Bronchial epithelial cell (primary cell): ENCODE data around the gene DMRTB1. TPM values are rescaled to one million over a fixed set of nuclear protein-coding genes. Genes with fewer than 3 reads are reported as not detected.

ENCODE experiments used
- DNase-seq: peaks from one replicate; pipeline ENCODE4 v3.0.0-alpha.2; 2010; ENCODE audit warnings: low read depth
- FAIRE-seq: peaks from 2 replicates; lab custom pipeline; 2011; peaks lifted over from hg19 to GRCh38; lab: Jason Lieb, UNC
- H3K27me3 ChIP-seq: 2 replicates; pipeline ENCODE4 v1.5.1; 2011; ENCODE audit warnings: low read length; ENCODE audit not compliant: control insufficient read depth, insufficient read depth
- H3K36me3 ChIP-seq: 2 replicates; pipeline ENCODE4 v1.5.1; 2011; ENCODE audit warnings: low read length; ENCODE audit not compliant: control insufficient read depth, insufficient read depth
- H3K4me3 ChIP-seq: 2 replicates; pipeline ENCODE4 v1.5.1; 2011; ENCODE audit warnings: mild to moderate bottlenecking, low read depth, low read length, control low read depth
- CTCF ChIP-seq: IDR thresholded peaks from 2 replicates; pipeline ENCODE4 v1.5.1; 2011; ENCODE audit warnings: mild to moderate bottlenecking, moderate library complexity, low read length, control low read depth, inconsistent platforms; ENCODE audit not compliant: insufficient read depth, severe bottlenecking
- total RNA-seq: library from RNA; depleted of rRNA; stranded (reverse); fragments of >200 nt; gene quantifications from 2 replicates; pipeline ENCODE4 v1.2.1, GENCODE V29; 2014

The DMRTB1 gene
- total RNA-seq, 1 donor from 2014 or later, result not detected

DNA sequence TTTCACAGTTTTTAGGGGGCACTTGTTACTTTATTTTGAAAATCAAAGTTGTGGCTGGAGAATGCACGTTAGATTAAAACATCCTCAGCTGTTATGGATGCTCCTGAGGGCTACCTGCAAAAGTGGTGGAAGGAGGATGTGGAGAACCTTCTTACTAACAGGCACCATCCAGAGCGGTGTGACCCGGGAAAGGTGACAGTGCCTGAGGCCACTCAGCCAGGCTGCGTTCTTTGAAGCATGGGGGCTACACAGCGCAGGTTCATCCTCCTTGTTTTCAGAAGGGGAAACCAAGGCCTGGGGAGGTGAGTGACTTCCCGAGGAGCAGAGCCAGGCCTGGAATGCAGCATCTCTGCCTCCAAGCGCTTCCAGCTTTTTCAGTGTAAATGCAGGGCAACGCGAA lies 24.0 kb downstream of the DMRTB1 start:
- FAIRE-seq, result no peak
- no peak for DNase-seq
- H3K36me3 ChIP-seq, result no peaks in the 10 kb centered on the region
- H3K4me3 ChIP-seq, result no peak overlapping the region
- TF ChIP-seq CTCF, result no peak
- peaks cover 4% of the 10 kb centered on the region for H3K27me3 ChIP-seq

DNA sequence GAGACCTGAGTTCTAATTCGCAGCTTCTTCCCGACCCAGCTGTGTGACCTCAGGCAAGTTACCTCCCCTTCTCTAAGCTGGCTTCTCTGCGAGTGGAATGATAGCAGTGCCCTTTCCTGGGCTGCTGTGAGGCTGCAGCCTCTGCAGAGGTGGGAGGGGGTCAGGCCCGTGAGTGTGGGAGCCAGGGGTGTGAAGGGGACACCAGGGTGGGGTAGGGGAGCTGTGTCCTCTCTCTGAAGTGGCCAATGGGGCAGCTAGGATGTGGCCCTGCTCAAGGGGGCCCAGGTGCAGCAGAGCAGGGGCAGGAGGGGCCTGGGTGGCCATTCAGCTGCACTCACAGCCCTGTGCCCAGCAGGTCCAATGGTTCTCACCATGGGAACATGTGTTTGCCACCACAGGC lies 24.5 kb downstream of the DMRTB1 start:
- DNase-seq (no peak), FAIRE-seq (no peak)
- no peak for TF ChIP-seq CTCF
- Histone ChIP-seq H3K27me3 (peaks cover 4% of the 10 kb centered on the region), H3K4me3 (no peak overlapping the region), H3K36me3 (no peaks in the 10 kb centered on the region)

DNA sequence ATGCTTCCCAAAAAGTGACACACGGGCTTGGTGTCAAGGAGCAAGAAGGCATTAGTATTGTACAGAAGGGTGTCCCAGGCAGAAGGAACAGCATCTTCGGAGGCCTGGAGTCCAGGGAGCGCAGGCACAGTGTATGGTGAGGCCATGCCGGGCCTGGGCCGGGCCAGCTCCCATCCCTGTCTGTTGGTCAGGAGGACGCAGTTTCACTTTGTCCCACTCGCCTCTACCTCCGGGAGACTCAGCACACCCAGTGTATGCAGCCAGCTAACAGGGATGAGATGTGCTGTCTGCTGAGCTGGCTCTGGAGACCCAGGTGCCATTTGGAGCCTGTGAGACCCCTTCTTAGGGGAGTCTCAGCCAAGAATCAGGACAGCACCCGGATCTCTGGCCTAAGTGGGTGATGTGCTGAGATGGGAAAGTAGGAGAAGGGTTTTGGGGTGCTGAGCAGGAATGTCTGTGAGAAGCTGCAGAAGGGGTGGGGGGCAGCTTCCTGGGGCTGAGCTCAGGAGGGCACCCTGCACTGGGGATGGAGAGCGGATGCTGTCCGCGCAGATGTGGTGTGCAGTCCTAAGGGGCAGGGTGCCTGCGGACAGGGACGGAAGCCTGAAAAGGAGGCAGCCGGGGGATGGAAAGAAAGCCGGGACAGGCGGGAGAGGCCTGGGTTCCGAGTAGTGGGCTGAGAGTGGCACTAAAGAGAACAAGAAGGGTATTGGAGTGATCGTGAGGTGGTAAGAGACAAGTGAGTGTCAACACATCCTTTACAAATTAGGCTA lies 25.7 kb downstream of the DMRTB1 start:
- Histone ChIP-seq H3K36me3 (no peaks in the 10 kb centered on the region), H3K4me3 (no peak overlapping the region), H3K27me3 (peaks cover 4% of the 10 kb centered on the region)
- TF ChIP-seq CTCF, result no peak
- peak; percentile 58 for FAIRE-seq
- DNase-seq, result no peak

DNA sequence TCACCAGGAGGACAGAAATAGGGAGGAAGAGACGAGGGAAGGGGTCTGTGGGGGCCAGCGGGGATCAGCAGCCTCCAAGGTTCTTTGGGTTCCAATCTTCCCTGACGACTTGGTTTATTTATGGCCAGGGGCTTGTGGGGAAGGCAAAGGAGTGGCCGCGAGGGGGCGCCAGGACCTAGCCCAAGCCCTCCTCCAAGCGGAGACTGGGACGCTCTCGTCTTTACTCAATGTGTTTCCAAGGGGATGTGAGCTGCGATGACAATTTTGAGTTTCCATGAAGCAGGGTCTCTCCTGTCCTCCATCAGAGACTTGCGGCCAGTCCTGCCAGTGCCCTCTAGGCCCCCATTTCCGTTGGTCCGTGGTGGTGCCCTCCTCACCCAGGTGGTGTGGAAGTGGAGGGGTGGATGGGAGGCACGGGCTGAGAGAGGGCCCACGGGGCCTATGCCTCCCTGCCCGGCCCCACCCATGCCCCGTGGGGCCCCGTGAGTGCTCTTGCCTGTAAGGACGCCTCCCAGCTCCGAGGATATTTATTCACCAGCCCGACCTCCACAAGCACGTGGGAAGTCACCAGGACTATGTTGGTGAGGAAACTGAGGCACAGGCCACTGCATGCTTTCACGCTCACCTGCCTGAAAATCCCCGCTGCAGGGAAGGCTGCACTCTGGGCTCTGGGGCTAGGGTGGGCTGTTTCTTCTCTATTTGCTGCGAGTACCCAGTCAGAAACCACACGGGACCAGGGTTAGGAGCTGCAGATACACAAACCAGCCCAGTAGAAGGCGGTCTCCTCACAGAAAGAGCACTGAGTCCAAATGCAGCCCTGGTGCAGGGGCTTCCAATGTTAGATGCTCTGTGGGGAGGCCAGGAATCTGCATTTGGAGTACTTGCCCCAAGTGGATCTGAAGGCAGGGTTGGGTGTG lies 26.5 kb downstream of the DMRTB1 start:
- H3K4me3 ChIP-seq, result no peak overlapping the region
- no peaks in the 10 kb centered on the region for H3K36me3 ChIP-seq
- peaks cover 3% of the 10 kb centered on the region for H3K27me3 ChIP-seq
- peak; percentile 72 for FAIRE-seq
- peak; percentile 50 for DNase-seq
- TF ChIP-seq CTCF, result peak; percentile 92

DNA sequence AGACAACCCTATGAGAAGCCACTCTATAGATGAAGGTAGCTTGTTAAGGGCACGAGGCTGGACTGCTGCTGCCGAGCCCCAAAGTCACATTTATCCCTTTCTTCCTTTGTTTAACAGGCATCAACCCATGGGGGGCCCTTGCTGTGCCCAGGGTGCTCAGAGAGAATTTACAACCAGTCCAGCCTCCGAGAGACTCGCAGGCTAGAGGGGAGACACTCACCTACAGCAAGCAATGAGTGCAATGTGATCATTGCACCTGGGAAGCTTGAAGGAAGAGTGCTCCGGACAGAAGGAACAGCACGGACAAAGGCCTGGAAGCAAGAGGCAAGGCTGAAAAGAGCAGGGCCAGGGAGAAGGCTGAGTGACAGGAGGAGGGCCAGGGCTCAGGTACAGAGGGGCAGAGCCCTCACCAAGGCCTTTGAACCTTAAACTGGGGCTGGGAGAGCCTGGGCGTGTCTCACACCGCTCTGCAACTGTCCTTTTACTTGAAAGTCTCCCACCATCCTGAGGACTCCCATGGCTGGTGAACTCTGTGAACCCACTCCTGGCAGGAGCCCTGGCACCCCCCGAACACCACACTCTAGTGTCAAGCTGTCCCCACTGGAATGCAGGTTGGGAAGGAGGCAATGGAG lies 27.3 kb downstream of the DMRTB1 start:
- H3K36me3 ChIP-seq, result no peaks in the 10 kb centered on the region
- no peak for TF ChIP-seq CTCF
- no peak overlapping the region for H3K4me3 ChIP-seq
- DNase-seq (no peak), FAIRE-seq (no peak)
- peaks cover 3% of the 10 kb centered on the region for H3K27me3 ChIP-seq
